SK-N-SH (cell line): ENCODE results near the gene CSTB.

ENCODE experiments used
- EP300 ChIP-seq, 2 experiments: IDR thresholded peaks; 2 replicates each; pipeline versions ENCODE4 v1.4.0 to v1.6.1; 2012; ENCODE audit warnings: borderline replicate concordance in 1 of 2, low read depth in 1 of 2, low read length in 1 of 2
- EZH2phosphoT487 ChIP-seq: fragments of 200-600 bp; sonication (generic); IDR thresholded peaks from 2 replicates; pipeline ENCODE4 v1.6.1; 2017; ENCODE audit warnings: low read depth, mixed run types, mild to moderate bottlenecking, antibody characterized with exemption, moderate library complexity, borderline replicate concordance
- GABPA ChIP-seq: IDR thresholded peaks from 2 replicates; pipeline ENCODE4 v1.4.0; 2012; ENCODE audit warnings: low read depth, mild to moderate bottlenecking
- GATA2 ChIP-seq: sonication (generic); formaldehyde crosslinking; IDR thresholded peaks from 2 replicates; pipeline ENCODE4 v1.5.0; 2020; ENCODE audit warnings: mild to moderate bottlenecking, missing genetic modification reagents
- JUND ChIP-seq: IDR thresholded peaks from 2 replicates; pipeline ENCODE4 v1.4.0; 2012
- NFIC ChIP-seq: IDR thresholded peaks from 2 replicates; pipeline ENCODE4 v1.4.0; 2012; ENCODE audit warnings: borderline replicate concordance
- TF ChIP-seq, protein P1 (sequence below): fragments of 200-600 bp; sonication (generic); IDR thresholded peaks from 2 replicates; pipeline ENCODE4 v1.6.1; 2017; ENCODE audit warnings: antibody characterized with exemption, mild to moderate bottlenecking, moderate library complexity
- TF ChIP-seq, protein P2 (sequence below): IDR thresholded peaks from 2 replicates; pipeline ENCODE4 v1.4.0; 2012; ENCODE audit warnings: low read depth
- TF ChIP-seq, protein P3 (sequence below): fragments of 150-350 bp; IDR thresholded peaks from 2 replicates; pipeline ENCODE4 v1.6.1; 2016; ENCODE audit warnings: mild to moderate bottlenecking, low read depth, low read length

DNA sequence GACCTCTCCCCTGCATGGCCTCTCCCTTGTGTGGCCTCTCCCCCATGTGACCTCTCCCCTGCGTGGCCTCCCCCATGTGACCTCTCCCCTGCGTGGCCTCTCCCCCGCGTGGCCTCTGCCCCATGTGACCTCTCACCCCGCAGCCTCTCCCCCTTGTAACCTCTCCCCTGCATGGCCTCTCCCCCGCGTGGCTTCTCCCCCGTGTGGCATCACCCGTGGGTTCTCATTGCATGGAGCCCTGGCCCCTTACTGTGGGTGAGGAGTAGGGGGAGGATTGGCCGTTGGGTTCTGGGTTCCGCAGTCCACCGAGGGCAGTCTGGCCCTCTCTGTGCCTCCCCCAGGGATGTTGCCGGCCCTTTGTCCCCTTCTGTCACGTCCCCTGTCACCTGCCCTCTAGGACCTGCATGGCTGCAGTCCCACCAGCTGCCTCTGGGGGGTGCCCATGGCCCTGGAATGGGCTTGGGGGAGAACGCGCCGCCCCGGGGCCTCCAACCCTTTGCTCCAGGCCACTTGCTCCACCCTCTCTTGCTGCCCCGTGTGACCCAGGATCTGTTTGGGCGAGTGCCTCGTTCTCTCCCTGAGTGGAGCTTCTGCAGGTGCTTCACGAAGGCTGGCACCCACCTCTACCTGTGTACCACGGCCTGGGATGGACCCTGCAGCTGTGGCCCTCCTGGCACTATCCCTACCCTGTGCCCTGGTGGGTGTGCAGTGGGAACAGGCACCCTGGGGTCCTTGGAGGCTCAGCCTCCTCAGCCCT, 34.6 kb upstream of the CSTB start:
- TF ChIP-seq EZH2phosphoT487 (no peak), GATA2 (CRISPR knock-in tag) (no peak), NFIC (no peak), GABPA (no peak), EP300 (IDR thresholded peaks at IDR 0.05; ENCODE audit: borderline replicate concordance in 1 of 2, low read depth in 1 of 2, low read length in 1 of 2) (no peak), JUND (no peak)
- TF ChIP-seq, protein P1, sequence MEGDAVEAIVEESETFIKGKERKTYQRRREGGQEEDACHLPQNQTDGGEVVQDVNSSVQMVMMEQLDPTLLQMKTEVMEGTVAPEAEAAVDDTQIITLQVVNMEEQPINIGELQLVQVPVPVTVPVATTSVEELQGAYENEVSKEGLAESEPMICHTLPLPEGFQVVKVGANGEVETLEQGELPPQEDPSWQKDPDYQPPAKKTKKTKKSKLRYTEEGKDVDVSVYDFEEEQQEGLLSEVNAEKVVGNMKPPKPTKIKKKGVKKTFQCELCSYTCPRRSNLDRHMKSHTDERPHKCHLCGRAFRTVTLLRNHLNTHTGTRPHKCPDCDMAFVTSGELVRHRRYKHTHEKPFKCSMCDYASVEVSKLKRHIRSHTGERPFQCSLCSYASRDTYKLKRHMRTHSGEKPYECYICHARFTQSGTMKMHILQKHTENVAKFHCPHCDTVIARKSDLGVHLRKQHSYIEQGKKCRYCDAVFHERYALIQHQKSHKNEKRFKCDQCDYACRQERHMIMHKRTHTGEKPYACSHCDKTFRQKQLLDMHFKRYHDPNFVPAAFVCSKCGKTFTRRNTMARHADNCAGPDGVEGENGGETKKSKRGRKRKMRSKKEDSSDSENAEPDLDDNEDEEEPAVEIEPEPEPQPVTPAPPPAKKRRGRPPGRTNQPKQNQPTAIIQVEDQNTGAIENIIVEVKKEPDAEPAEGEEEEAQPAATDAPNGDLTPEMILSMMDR: peak; percentile 92
- TF ChIP-seq, protein P2, sequence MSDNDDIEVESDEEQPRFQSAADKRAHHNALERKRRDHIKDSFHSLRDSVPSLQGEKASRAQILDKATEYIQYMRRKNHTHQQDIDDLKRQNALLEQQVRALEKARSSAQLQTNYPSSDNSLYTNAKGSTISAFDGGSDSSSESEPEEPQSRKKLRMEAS: no peak
- TF ChIP-seq, protein P3, sequence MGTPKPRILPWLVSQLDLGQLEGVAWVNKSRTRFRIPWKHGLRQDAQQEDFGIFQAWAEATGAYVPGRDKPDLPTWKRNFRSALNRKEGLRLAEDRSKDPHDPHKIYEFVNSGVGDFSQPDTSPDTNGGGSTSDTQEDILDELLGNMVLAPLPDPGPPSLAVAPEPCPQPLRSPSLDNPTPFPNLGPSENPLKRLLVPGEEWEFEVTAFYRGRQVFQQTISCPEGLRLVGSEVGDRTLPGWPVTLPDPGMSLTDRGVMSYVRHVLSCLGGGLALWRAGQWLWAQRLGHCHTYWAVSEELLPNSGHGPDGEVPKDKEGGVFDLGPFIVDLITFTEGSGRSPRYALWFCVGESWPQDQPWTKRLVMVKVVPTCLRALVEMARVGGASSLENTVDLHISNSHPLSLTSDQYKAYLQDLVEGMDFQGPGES: no peak
